ENCODE results near the gene ATG16L1. TPM values are rescaled to one million over a fixed set of nuclear protein-coding genes. Genes with fewer than 3 reads are reported as not detected.

ATG16L1 gene
- 16.0 TPM for polyA plus RNA-seq (2013, experiment 1 of 2)
- polyA plus RNA-seq (2013, experiment 2 of 2), result 14.3 TPM

DNA sequence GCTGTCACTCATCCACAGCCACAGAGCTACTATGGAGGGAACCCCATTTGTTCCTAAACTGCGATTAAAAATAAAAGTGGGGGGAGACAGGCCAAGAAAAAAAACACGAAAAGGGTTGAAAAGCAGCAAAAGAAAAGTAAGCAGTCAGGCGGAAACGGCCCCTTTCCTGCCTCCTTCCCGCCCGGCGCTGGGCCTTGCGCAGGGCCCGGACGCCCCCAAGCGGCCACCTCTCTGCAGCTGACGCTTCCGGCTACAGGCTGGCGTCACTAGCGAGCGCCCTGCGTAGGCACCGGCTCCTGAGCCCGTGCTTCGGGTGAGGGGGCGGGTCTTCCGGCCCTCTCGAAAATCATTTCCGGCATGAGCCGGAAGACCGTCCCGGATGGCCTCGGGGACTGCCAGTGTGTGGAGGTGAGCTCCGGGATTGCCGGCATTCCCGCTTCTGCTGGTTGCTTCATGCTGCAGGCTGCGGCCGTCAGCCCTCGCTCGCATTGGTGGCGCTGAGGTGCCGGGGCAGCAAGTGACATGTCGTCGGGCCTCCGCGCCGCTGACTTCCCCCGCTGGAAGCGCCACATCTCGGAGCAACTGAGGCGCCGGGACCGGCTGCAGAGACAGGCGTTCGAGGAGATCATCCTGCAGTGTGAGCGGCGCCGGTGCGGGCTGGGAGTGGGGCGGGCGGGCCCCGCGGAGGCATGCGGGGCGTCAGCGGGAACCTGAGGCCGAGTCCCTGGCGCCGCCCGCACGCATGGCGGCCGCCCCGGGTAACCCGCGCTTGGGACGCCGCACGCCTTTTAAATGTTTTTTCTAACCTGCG, at the start of gene ATG16L1:
TSS of gene ATG16L1 (plus strand) at position 368 of the 811 bp plus-strand sequence. CDS start at position 523, 155 bp downstream.
- Histone ChIP-seq H3K4me1 (ENCODE audit: control insufficient read depth, insufficient read depth, low read depth, low read length) (no peaks in the 10 kb centered on the region), H3K36me3 (ENCODE audit: control insufficient read depth in 1 of 2, insufficient read depth in 2 of 2, low read depth in 1 of 2, low read length in 2 of 2) (peaks cover under 1 to 16% of the 10 kb centered on the region in 2 experiments), H2BK120ac (ENCODE audit: low read depth, low read length) (no peak within 1 kb of the TSS), H3K9me3 (ENCODE audit: control insufficient read depth, low read length) (no peaks in the 10 kb centered on the region), H4K8ac (ENCODE audit: low read length) (peak within 1 kb of the TSS; percentile 96), H3K14ac (ENCODE audit: low read length in 2 of 2) (peak within 1 kb of the TSS in 1 of 2 experiments; percentile 99), H3K4me2 (ENCODE audit: low read length, poor library complexity, severe bottlenecking) (peak within 1 kb of the TSS; percentile 89), H3K18ac (ENCODE audit: low read depth in 1 of 2, low read length in 2 of 2) (peak within 1 kb of the TSS; percentile 81 to 99), H3K4me3 (ENCODE audit: insufficient read depth in 1 of 2, low read depth in 1 of 2, low read length in 2 of 2) (peak within 1 kb of the TSS; percentile 98 to 99), H3K4ac (ENCODE audit: low read depth in 1 of 2, low read length in 2 of 2) (peak within 1 kb of the TSS; percentile 60 to 86), H2BK15ac (ENCODE audit: low read depth, poor library complexity, severe bottlenecking) (no peak within 1 kb of the TSS), H2BK5ac (ENCODE audit: low read depth, low read length, poor library complexity, severe bottlenecking) (peak within 1 kb of the TSS; percentile 46), H3K9ac (ENCODE audit: low read length) (peak within 1 kb of the TSS; percentile 94), H2AFZ (ENCODE audit: low read depth, low read length) (peak within 1 kb of the TSS; percentile 100), H2AK5ac (ENCODE audit: low read length, severe bottlenecking) (peak within 1 kb of the TSS; percentile 8), H3K23ac (ENCODE audit: low read length in 2 of 2) (peak within 1 kb of the TSS in 1 of 2 experiments; percentile 85), H2BK12ac (ENCODE audit: low read length in 2 of 2) (peak within 1 kb of the TSS in 1 of 2 experiments; percentile 57), H3K79me1 (replicated peaks; ENCODE audit: low read length, poor library complexity, severe bottlenecking) (peaks cover 6% of the 10 kb centered on the region), H3K27me3 (ENCODE audit: control insufficient read depth in 1 of 2, insufficient read depth in 1 of 2, low read length in 2 of 2) (no peaks in the 10 kb centered on the region), H4K91ac (ENCODE audit: low read length) (peak within 1 kb of the TSS; percentile 97), H3K27ac (ENCODE audit: low read length, poor library complexity, severe bottlenecking) (peak within 1 kb of the TSS; percentile 58)
- under 1% methylated on average over 63 of the region's 75 CpGs for WGBS
- DNase-seq, result peak; percentile 96

DNA sequence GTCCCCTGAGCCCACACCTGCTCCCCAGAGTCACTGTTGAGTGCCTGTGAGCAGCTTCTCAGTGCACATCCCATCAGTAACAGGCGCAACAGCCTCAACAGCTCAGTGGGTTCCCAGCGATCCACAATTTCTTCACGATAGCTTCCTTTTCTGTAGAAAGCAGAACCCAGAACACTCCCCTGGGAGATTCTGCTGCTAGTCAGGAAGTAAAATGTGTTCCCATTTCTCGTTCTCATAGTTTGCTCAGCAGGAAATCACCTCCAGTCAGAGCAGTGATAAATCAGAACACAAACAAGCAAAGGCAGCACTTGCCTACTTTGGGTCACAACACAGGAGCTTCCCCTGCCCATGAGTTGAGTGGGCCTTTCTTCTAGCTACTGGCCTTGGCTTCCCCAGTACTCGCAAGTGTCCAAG, 48.9 kb upstream of the ATG16L1 start:
- H3K4me3 ChIP-seq (ENCODE audit: insufficient read depth in 1 of 2, low read depth in 1 of 2, low read length in 2 of 2), result no peak overlapping the region
- peaks cover 17% of the 10 kb centered on the region for H3K9me3 ChIP-seq (ENCODE audit: control insufficient read depth, low read length)
- H2AK5ac ChIP-seq (ENCODE audit: low read length, severe bottlenecking), result no peak overlapping the region
- H2BK5ac ChIP-seq (ENCODE audit: low read depth, low read length, poor library complexity, severe bottlenecking), result no peak overlapping the region
- no peak overlapping the region for H2BK120ac ChIP-seq (ENCODE audit: low read depth, low read length)
- H2BK12ac ChIP-seq (ENCODE audit: low read length in 2 of 2), result no peak overlapping the region
- H3K4ac ChIP-seq (ENCODE audit: low read depth in 1 of 2, low read length in 2 of 2), result no peak overlapping the region
- WGBS, result 77% methylated on average over 5 of the region's 5 CpGs
- H3K9ac ChIP-seq (ENCODE audit: low read length), result no peak overlapping the region
- H3K4me2 ChIP-seq (ENCODE audit: low read length, poor library complexity, severe bottlenecking), result no peak overlapping the region
- no peak for DNase-seq
- no peak overlapping the region for H3K27ac ChIP-seq (ENCODE audit: low read length, poor library complexity, severe bottlenecking)
- no peak overlapping the region for H4K91ac ChIP-seq (ENCODE audit: low read length)
- H3K14ac ChIP-seq (ENCODE audit: low read length in 2 of 2), result no peak overlapping the region
- H4K8ac ChIP-seq (ENCODE audit: low read length), result no peak overlapping the region
- H3K79me1 ChIP-seq (replicated peaks; ENCODE audit: low read length, poor library complexity, severe bottlenecking), result no peaks in the 10 kb centered on the region
- H3K18ac ChIP-seq (ENCODE audit: low read depth in 1 of 2, low read length in 2 of 2), result no peak overlapping the region
- H3K23ac ChIP-seq (ENCODE audit: low read length in 2 of 2), result no peak overlapping the region
- H3K4me1 ChIP-seq (ENCODE audit: control insufficient read depth, insufficient read depth, low read depth, low read length), result no peaks in the 10 kb centered on the region
- H3K36me3 ChIP-seq (ENCODE audit: control insufficient read depth in 1 of 2, insufficient read depth in 2 of 2, low read depth in 1 of 2, low read length in 2 of 2), result no peaks in the 10 kb centered on the region
- no peak overlapping the region for H2BK15ac ChIP-seq (ENCODE audit: low read depth, poor library complexity, severe bottlenecking)
- peaks cover 6 to 50% of the 10 kb centered on the region in 2 experiments for H3K27me3 ChIP-seq (ENCODE audit: control insufficient read depth in 1 of 2, insufficient read depth in 1 of 2, low read length in 2 of 2)
- no peak overlapping the region for H2AFZ ChIP-seq (ENCODE audit: low read depth, low read length)

- 86% methylated on average over 4 of the region's 5 CpGs for WGBS
- Histone ChIP-seq H2BK15ac (ENCODE audit: low read depth, poor library complexity, severe bottlenecking) (no peak overlapping the region), H3K4me2 (ENCODE audit: low read length, poor library complexity, severe bottlenecking) (no peak overlapping the region), H3K27me3 (ENCODE audit: control insufficient read depth in 1 of 2, insufficient read depth in 1 of 2, low read length in 2 of 2) (peaks cover 6 to 50% of the 10 kb centered on the region in 2 experiments), H2BK5ac (ENCODE audit: low read depth, low read length, poor library complexity, severe bottlenecking) (no peak overlapping the region), H4K91ac (ENCODE audit: low read length) (no peak overlapping the region), H3K9me3 (ENCODE audit: control insufficient read depth, low read length) (peaks cover 17% of the 10 kb centered on the region), H3K36me3 (ENCODE audit: control insufficient read depth in 1 of 2, insufficient read depth in 2 of 2, low read depth in 1 of 2, low read length in 2 of 2) (no peaks in the 10 kb centered on the region), H3K23ac (ENCODE audit: low read length in 2 of 2) (no peak overlapping the region), H2BK120ac (ENCODE audit: low read depth, low read length) (no peak overlapping the region), H2AFZ (ENCODE audit: low read depth, low read length) (no peak overlapping the region), H3K4ac (ENCODE audit: low read depth in 1 of 2, low read length in 2 of 2) (no peak overlapping the region), H2AK5ac (ENCODE audit: low read length, severe bottlenecking) (no peak overlapping the region), H3K14ac (ENCODE audit: low read length in 2 of 2) (no peak overlapping the region), H3K18ac (ENCODE audit: low read depth in 1 of 2, low read length in 2 of 2) (no peak overlapping the region), H3K27ac (ENCODE audit: low read length, poor library complexity, severe bottlenecking) (no peak overlapping the region), H4K8ac (ENCODE audit: low read length) (no peak overlapping the region), H2BK12ac (ENCODE audit: low read length in 2 of 2) (no peak overlapping the region), H3K4me3 (ENCODE audit: insufficient read depth in 1 of 2, low read depth in 1 of 2, low read length in 2 of 2) (no peak overlapping the region), H3K79me1 (replicated peaks; ENCODE audit: low read length, poor library complexity, severe bottlenecking) (no peaks in the 10 kb centered on the region), H3K4me1 (ENCODE audit: control insufficient read depth, insufficient read depth, low read depth, low read length) (peaks cover under 1% of the 10 kb centered on the region), H3K9ac (ENCODE audit: low read length) (no peak overlapping the region)
- no peak for DNase-seq
These were observed 48.4 kb upstream of the ATG16L1 start for GRCh38 chr2:233203060-233203459.

GRCh38 chr2:233204286-233204936, 47.1 kb upstream of the ATG16L1 start:
- 87% methylated on average over 45 of the region's 50 CpGs for WGBS

More at GRCh38 chr2:233204286-233204936, 47.1 kb upstream of the ATG16L1 start:
- H2BK12ac ChIP-seq (ENCODE audit: low read length in 2 of 2), result no peak overlapping the region
- no peak overlapping the region for H3K27ac ChIP-seq (ENCODE audit: low read length, poor library complexity, severe bottlenecking)
- H3K36me3 ChIP-seq (ENCODE audit: control insufficient read depth in 1 of 2, insufficient read depth in 2 of 2, low read depth in 1 of 2, low read length in 2 of 2), result no peaks in the 10 kb centered on the region
- no peak overlapping the region for H3K9ac ChIP-seq (ENCODE audit: low read length)
- H2BK5ac ChIP-seq (ENCODE audit: low read depth, low read length, poor library complexity, severe bottlenecking), result no peak overlapping the region
- no peak overlapping the region for H2BK120ac ChIP-seq (ENCODE audit: low read depth, low read length)
- no peaks in the 10 kb centered on the region for H3K79me1 ChIP-seq (replicated peaks; ENCODE audit: low read length, poor library complexity, severe bottlenecking)
- no peak overlapping the region for H2AK5ac ChIP-seq (ENCODE audit: low read length, severe bottlenecking)
- peaks cover 6 to 60% of the 10 kb centered on the region in 2 experiments for H3K27me3 ChIP-seq (ENCODE audit: control insufficient read depth in 1 of 2, insufficient read depth in 1 of 2, low read length in 2 of 2)
- peaks cover 11% of the 10 kb centered on the region for H3K4me1 ChIP-seq (ENCODE audit: control insufficient read depth, insufficient read depth, low read depth, low read length)
- no peak overlapping the region for H3K4me3 ChIP-seq (ENCODE audit: insufficient read depth in 1 of 2, low read depth in 1 of 2, low read length in 2 of 2)
- no peak overlapping the region for H3K23ac ChIP-seq (ENCODE audit: low read length in 2 of 2)
- no peak for DNase-seq
- peak overlapping the region; percentile 36 for H4K91ac ChIP-seq (ENCODE audit: low read length)
- peaks cover 17% of the 10 kb centered on the region for H3K9me3 ChIP-seq (ENCODE audit: control insufficient read depth, low read length)
- no peak overlapping the region for H2AFZ ChIP-seq (ENCODE audit: low read depth, low read length)
- no peak overlapping the region for H3K14ac ChIP-seq (ENCODE audit: low read length in 2 of 2)
- no peak overlapping the region for H2BK15ac ChIP-seq (ENCODE audit: low read depth, poor library complexity, severe bottlenecking)
- no peak overlapping the region for H3K4ac ChIP-seq (ENCODE audit: low read depth in 1 of 2, low read length in 2 of 2)
- H3K4me2 ChIP-seq (ENCODE audit: low read length, poor library complexity, severe bottlenecking), result no peak overlapping the region
- no peak overlapping the region for H4K8ac ChIP-seq (ENCODE audit: low read length)
- no peak overlapping the region for H3K18ac ChIP-seq (ENCODE audit: low read depth in 1 of 2, low read length in 2 of 2)
